ES-I3 (cell line): ENCODE data around the gene KIF1C.

Source experiments
- H3K36me3 ChIP-seq: 2 replicates; pipeline ENCODE4 v1.6.1; 2013; ENCODE audit warnings: mild to moderate bottlenecking, low read length, control low read depth, moderate library complexity; ENCODE audit not compliant: insufficient read depth
- H3K4me1 ChIP-seq: 2 replicates; pipeline ENCODE4 v1.6.1; 2013; ENCODE audit warnings: mild to moderate bottlenecking, control low read depth, low read length; ENCODE audit not compliant: insufficient read depth
- H3K9ac ChIP-seq: 2 replicates; pipeline ENCODE4 v1.6.1; 2013; ENCODE audit warnings: low read depth, mild to moderate bottlenecking, low read length, moderate library complexity
- H3K9me3 ChIP-seq: 2 replicates; pipeline ENCODE4 v1.6.1; 2013; ENCODE audit warnings: mild to moderate bottlenecking, low read length, moderate library complexity; ENCODE audit not compliant: control insufficient read depth, insufficient read depth

KIF1C gene

GRCh38 chr17:5033352-5034015, 35.7 kb downstream of the KIF1C start:
- no peaks in the 10 kb centered on the region for H3K4me1 ChIP-seq
- no peaks in the 10 kb centered on the region for H3K9me3 ChIP-seq
- no peaks in the 10 kb centered on the region for H3K36me3 ChIP-seq
- H3K9ac ChIP-seq, result no peak overlapping the region

GRCh38 chr17:5034063-5034462, 36.3 kb downstream of the KIF1C start:
- Histone ChIP-seq H3K4me1 (no peaks in the 10 kb centered on the region), H3K36me3 (no peaks in the 10 kb centered on the region), H3K9ac (peak overlapping the region; percentile 21; the same call in 1 of the 2 replicates), H3K9me3 (no peaks in the 10 kb centered on the region)

DNA sequence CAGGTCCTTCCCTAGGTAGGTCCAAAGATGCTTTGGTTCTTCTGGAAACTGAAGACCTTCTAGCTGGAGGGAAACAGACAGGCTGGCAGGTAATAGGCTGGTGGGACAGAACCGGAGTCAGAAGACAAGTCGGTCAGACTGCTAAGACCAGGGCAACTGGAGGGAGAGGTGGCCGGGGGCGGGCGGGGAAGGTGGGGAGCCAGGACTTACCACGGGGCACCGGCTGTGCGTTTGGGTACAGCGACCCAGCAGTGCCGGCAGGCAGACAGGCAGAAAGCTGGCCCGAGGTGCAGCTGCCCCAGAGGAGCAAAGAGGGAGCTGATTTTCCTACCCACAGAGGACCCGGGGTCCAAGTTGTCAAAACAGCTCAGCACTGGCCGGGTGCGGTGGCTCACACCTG, 36.9 kb downstream of the KIF1C start:
- Histone ChIP-seq H3K4me1 (no peaks in the 10 kb centered on the region), H3K9ac (peak overlapping the region; percentile 71; the same call in 1 of the 2 replicates), H3K9me3 (no peaks in the 10 kb centered on the region), H3K36me3 (no peaks in the 10 kb centered on the region)

DNA sequence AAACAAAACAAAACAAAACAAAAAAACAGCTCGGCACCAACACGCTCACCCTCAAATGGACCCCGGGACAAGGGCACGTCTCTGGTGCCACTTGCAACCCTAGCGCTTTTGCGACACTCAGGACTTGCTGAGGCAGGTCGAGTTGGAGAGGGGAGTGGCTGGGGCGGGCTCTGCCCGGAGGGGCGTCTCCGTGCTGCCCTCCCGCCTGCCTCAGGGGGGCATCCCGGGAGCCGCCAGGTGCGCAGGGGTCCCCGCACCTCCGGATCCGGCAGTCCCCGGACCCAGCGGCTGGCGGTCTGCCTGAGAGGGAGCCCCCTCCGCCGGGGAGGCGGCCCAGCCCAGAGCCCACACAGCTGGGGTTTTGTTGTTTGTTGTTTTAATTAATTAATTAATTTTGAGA, 37.6 kb downstream of the KIF1C start, which contains the start of gene SLC52A1:
Gene SLC52A1, minus strand, starts transcription at position 112 of the 400 bp plus-strand sequence. CDS start 820 bp downstream, outside the sequence.
- no peaks in the 10 kb centered on the region for H3K36me3 ChIP-seq
- H3K9ac ChIP-seq, result peak within 1 kb of the TSS; percentile 71; the same call in 1 of the 2 replicates
- H3K4me1 ChIP-seq, result no peaks in the 10 kb centered on the region
- H3K9me3 ChIP-seq, result no peaks in the 10 kb centered on the region

GRCh38 chr17:5042157-5043022, 44.6 kb downstream of the KIF1C start:
- Histone ChIP-seq H3K9me3 (no peaks in the 10 kb centered on the region), H3K4me1 (no peaks in the 10 kb centered on the region), H3K36me3 (no peaks in the 10 kb centered on the region), H3K9ac (no peak overlapping the region)

- no peaks in the 10 kb centered on the region for H3K4me1 ChIP-seq
Observed at GRCh38 chr17:5043524-5043923, 45.8 kb downstream of the KIF1C start.

DNA sequence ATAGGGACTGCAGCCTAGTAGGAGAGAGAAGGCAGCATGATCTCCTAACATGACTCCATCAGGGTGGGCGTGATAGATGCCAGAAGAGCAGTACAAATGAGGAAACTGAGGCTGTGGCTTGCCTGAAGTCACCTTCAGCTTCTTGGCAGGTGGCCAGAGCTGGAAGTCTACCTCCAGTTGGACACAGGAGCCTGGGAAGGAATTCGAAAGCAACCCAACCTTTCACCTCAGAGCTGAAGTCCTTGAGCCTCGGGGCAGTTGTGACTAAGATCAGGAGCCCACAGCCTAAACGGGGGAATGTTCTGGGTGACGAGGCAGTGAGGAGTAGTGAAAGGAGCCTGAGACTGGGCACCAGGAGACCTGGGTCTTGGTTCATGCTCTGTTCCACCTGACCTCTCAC, 46.9 kb downstream of the KIF1C start:
- no peaks in the 10 kb centered on the region for H3K4me1 ChIP-seq
- no peaks in the 10 kb centered on the region for H3K9me3 ChIP-seq
- no peaks in the 10 kb centered on the region for H3K36me3 ChIP-seq
- H3K9ac ChIP-seq, result no peak overlapping the region

More at GRCh38 chr17:5043524-5043923, 45.8 kb downstream of the KIF1C start:
- Histone ChIP-seq H3K9ac (no peak overlapping the region), H3K9me3 (no peaks in the 10 kb centered on the region), H3K36me3 (no peaks in the 10 kb centered on the region)

DNA sequence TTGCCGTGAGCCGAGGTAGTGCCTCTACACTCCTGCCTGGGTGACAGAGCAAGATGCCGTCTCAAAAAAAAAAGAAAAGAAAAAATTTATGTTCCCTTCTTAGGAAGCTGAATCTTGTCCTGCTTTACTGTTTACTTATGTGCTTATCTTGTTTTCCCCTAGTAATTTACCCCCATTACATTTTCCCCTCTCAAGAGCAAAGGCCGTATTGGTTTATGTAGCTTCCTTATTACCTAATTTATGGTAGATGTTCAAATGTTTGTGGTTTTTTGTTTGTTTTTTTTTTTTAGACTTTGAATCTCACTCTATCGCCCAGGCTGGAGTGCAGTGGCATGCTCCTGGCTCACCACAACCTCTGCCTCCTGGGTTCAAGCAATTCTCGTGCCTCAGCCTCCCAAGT, 47.7 kb downstream of the KIF1C start:
- H3K36me3 ChIP-seq, result no peaks in the 10 kb centered on the region
- no peaks in the 10 kb centered on the region for H3K4me1 ChIP-seq
- no peaks in the 10 kb centered on the region for H3K9me3 ChIP-seq
- H3K9ac ChIP-seq, result no peak overlapping the region

GRCh38 chr17:5047446-5047845, 49.7 kb downstream of the KIF1C start:
- H3K9me3 ChIP-seq, result no peaks in the 10 kb centered on the region
- H3K9ac ChIP-seq, result no peak overlapping the region
- no peaks in the 10 kb centered on the region for H3K4me1 ChIP-seq
- no peaks in the 10 kb centered on the region for H3K36me3 ChIP-seq

GRCh38 chr17:5049314-5049841, 51.6 kb downstream of the KIF1C start:
- no peaks in the 10 kb centered on the region for H3K36me3 ChIP-seq
- H3K9me3 ChIP-seq, result no peaks in the 10 kb centered on the region
- no peak overlapping the region for H3K9ac ChIP-seq
- H3K4me1 ChIP-seq, result no peaks in the 10 kb centered on the region

- no peaks in the 10 kb centered on the region for H3K4me1 ChIP-seq
- H3K36me3 ChIP-seq, result no peaks in the 10 kb centered on the region
- H3K9me3 ChIP-seq, result no peaks in the 10 kb centered on the region
- H3K9ac ChIP-seq, result no peak overlapping the region
Observed at GRCh38 chr17:5050278-5050677, 52.5 kb downstream of the KIF1C start.

- no peaks in the 10 kb centered on the region for H3K4me1 ChIP-seq
- H3K9me3 ChIP-seq, result no peaks in the 10 kb centered on the region
- H3K9ac ChIP-seq, result no peak overlapping the region
- H3K36me3 ChIP-seq, result no peaks in the 10 kb centered on the region
Observed at GRCh38 chr17:5055543-5055942, 57.8 kb downstream of the KIF1C start.

DNA sequence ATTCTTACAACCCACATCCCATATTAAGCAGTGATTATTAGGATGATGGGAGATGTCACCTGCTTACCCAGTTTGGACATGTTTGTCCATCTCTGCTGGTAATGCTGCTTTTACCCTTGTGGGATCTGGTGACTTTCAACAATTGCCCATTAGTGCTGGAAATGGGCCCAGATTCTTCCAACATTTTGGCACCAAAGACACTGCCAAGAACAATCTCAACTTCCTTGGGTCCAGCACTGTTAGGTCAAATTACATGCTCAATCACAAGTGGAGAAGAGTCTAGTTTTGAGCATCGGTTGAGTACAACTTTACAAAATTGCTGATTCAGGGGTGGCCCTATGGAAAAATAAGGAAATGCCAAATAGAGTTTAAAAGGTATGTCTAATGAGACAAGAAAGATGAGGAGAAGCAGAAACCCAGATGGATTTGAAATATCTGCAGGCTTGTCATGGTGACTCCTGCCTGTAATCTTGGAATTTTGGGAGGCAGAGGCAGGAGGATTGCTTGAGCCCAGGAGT, 67.5 kb downstream of the KIF1C start:
- H3K9ac ChIP-seq, result no peak overlapping the region
- H3K36me3 ChIP-seq, result no peaks in the 10 kb centered on the region
- no peaks in the 10 kb centered on the region for H3K9me3 ChIP-seq
- H3K4me1 ChIP-seq, result no peaks in the 10 kb centered on the region

DNA sequence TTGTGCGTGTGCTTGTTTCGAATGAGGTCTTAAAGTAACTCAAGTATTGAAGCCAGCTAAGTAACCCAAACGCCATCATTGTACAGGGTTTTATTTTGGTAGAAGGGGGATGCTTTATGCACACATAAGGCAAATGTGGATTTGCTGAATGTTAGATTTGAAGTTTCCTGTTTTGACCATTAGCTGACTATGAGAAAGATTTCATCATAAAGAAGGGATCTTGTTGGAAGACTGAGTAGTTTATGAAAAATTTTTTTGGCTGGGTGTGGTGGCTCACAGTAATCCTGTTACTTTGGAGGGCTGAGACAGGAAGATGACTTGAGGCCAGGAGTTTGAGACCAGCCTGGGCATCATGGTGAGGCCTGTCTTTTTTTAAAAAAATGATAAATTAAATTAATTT, 70.5 kb downstream of the KIF1C start:
- Histone ChIP-seq H3K9me3 (no peaks in the 10 kb centered on the region), H3K9ac (no peak overlapping the region), H3K36me3 (no peaks in the 10 kb centered on the region), H3K4me1 (0 out of 2 replicates have a peak, but pooled peaks cover 3% of the 10 kb centered on the region)
